GM12892 (cell line): Measurements from ENCODE around the gene NFIB.

Experiments used
- POLR2A ChIP-seq: IDR thresholded peaks from 2 replicates; pipeline ENCODE4 v1.6.1; 2011; ENCODE audit warnings: low read depth, low read length, control low read depth
- TAF1 ChIP-seq: IDR thresholded peaks from 2 replicates; pipeline ENCODE4 v1.6.1; 2011; ENCODE audit warnings: low read depth, mild to moderate bottlenecking, control low read depth, low read length, borderline replicate concordance

DNA sequence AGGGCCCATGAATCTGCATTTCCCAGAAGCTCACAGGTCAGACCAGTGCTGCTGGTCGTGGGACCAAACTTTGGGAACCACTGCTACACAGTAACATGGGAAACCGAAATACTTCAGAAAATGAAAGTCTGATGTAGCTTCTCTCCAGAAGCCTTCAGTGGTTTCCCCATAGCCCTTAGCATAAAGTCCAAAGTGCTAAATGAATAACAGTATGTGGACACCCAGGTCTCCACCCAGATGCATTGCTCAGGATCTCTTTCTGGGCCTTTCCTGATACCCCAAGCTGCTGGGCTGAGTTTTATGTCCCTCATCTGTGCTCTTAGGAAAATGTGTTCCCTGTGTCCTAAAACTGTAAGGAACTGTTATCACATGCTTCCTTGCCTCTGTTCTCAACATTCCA is 100.4 kb downstream of the NFIB start:
- TF ChIP-seq POLR2A (no peak), TAF1 (no peak)
